Measurements from ENCODE around the gene PTPRC.

PTPRC gene

DNA sequence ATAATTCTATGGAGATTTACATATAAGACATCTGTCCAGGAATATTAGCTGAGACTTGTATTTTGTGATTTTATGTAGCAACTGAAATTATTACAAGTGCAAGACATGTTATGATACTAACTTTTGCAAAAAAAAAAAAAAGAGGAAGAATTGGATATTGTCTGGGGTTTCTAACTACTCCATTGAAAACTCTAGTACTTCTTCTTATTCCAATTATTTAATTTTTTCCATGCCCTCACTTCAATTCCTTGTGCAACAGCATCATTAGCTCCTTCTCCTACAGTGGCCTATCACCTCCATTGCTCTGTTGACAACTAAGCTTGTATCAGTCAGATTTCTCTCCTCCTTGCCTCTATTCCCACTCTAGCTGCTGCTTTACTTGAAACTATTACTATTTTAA is 126.6 kb downstream of the PTPRC start:
- POLR2A ChIA-PET, result no interaction called here
- H3K9me3 ChIP-seq (ENCODE audit: control insufficient read depth, insufficient read depth, low read depth, low read length), result no peaks in the 10 kb centered on the region

DNA sequence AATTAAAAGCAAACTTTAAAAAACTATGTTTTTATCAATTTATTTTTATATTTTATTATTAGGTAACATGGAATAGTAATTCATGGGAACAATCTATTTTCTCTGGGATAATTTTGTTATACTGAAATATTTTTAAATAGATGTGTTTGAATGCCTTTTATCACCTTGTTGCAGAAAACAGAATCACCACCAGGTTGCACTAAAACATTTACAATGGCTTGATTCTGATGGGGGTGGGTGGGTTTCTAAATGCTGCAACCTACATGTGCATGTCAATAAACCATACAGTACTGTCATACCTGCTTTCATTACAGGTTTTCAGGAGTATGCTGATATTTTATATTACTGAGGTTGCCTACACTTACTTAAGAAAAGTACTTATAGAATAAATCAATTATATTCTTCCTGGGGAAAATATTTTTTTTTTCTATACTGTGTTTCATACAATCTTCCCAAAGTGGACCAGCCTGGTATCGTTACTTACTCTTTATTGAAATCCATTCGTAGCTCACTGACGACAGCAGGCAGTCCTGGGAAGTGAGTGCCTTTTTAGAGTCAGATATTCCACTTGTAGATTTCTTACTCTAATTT is 132.8 kb downstream of the PTPRC start:
- Histone ChIP-seq H3K4me3 (ENCODE audit: low read depth, low read length) (no peak overlapping the region), H3K36me3 (ENCODE audit: control insufficient read depth in 2 of 2, insufficient read depth in 1 of 2, low read length in 2 of 2) (no peaks in the 10 kb centered on the region), H3K27ac (ENCODE audit: extremely low read depth, low read depth, low read length) (no peak overlapping the region), H3K9me3 (ENCODE audit: control insufficient read depth, insufficient read depth, low read depth, low read length) (no peaks in the 10 kb centered on the region), H3K4me1 (ENCODE audit: control insufficient read depth, insufficient read depth, low read length) (no peaks in the 10 kb centered on the region)
- POLR2A ChIA-PET, result no interaction called here
- CTCF ChIA-PET, result interaction anchor here (0.7 to 2.9 kb wide), 9 partner anchors 15 to 692 kb away, joined by 3 to 11 read pairs (median 4); no protein-coding TSS in a partner anchor
- TF ChIP-seq ZNF221 (tag by site-specific recombination; IDR thresholded peaks at IDR 0.05; ENCODE audit: borderline replicate concordance) (no peak), ZNF292 (tag by site-specific recombination; IDR thresholded peaks at IDR 0.05; ENCODE audit: borderline replicate concordance, low read depth) (no peak), ZNF10 (tag by site-specific recombination; IDR thresholded peaks at IDR 0.05) (no peak), ZNF654 (tag by site-specific recombination; IDR thresholded peaks at IDR 0.05; ENCODE audit: low read depth) (peak; percentile 76), ZBTB21 (tag by site-specific recombination; IDR thresholded peaks at IDR 0.05) (no peak), ZNF561 (tag by site-specific recombination; IDR thresholded peaks at IDR 0.05; ENCODE audit: borderline replicate concordance) (0 out of 2 replicates have a peak, but pooled peaks have one; percentile 28), ZNF394 (tag by site-specific recombination; IDR thresholded peaks at IDR 0.05; ENCODE audit: borderline replicate concordance) (no peak), HOXC10 (CRISPR knock-in tag; IDR thresholded peaks at IDR 0.05) (no peak)
- TF ChIP-seq, protein P1, sequence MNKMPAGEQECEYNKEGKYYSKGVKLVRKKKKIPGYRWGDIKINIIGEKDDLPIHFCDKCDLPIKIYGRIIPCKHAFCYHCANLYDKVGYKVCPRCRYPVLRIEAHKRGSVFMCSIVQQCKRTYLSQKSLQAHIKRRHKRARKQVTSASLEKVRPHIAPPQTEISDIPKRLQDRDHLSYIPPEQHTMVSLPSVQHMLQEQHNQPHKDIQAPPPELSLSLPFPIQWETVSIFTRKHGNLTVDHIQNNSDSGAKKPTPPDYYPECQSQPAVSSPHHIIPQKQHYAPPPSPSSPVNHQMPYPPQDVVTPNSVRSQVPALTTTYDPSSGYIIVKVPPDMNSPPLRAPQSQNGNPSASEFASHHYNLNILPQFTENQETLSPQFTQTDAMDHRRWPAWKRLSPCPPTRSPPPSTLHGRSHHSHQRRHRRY (tag by site-specific recombination; IDR thresholded peaks at IDR 0.05), result no peak
- TF ChIP-seq, protein P2, sequence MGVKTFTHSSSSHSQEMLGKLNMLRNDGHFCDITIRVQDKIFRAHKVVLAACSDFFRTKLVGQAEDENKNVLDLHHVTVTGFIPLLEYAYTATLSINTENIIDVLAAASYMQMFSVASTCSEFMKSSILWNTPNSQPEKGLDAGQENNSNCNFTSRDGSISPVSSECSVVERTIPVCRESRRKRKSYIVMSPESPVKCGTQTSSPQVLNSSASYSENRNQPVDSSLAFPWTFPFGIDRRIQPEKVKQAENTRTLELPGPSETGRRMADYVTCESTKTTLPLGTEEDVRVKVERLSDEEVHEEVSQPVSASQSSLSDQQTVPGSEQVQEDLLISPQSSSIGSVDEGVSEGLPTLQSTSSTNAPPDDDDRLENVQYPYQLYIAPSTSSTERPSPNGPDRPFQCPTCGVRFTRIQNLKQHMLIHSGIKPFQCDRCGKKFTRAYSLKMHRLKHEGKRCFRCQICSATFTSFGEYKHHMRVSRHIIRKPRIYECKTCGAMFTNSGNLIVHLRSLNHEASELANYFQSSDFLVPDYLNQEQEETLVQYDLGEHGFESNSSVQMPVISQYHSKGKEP (tag by site-specific recombination; IDR thresholded peaks at IDR 0.05), result peak; percentile 55; the same call in 1 of the 2 replicates

More for the DNA sequence above, 126.6 kb downstream of the PTPRC start:
- H3K4me1 ChIP-seq (ENCODE audit: control insufficient read depth, insufficient read depth, low read length), result peaks cover 8% of the 10 kb centered on the region; the same call in 1 of the 2 replicates
- no peak overlapping the region for H3K27ac ChIP-seq (ENCODE audit: extremely low read depth, low read depth, low read length)
- CTCF ChIA-PET, result interaction anchor here (1.0 kb wide), 1 partner anchor 9 kb away, joined by 4 read pairs; no protein-coding TSS in a partner anchor
- TF ChIP-seq ZNF112 (tag by site-specific recombination; IDR thresholded peaks at IDR 0.05), result no peak
- TF ChIP-seq ZNF558 (tag by site-specific recombination; IDR thresholded peaks at IDR 0.05), result no peak
- TF ChIP-seq ZNF677 (tag by site-specific recombination; IDR thresholded peaks at IDR 0.05), result no peak
- no peak for TF ChIP-seq ZNF302 (tag by site-specific recombination; IDR thresholded peaks at IDR 0.05; ENCODE audit: low read depth)
- TF ChIP-seq PRDM1 (tag by site-specific recombination; IDR thresholded peaks at IDR 0.05), result no peak
- no peak for TF ChIP-seq ZNF138 (tag by site-specific recombination; IDR thresholded peaks at IDR 0.05; ENCODE audit: borderline replicate concordance)
- no peak for TF ChIP-seq ZSCAN16 (tag by site-specific recombination; IDR thresholded peaks at IDR 0.05)
- no peak for TF ChIP-seq ZXDB (tag by site-specific recombination; IDR thresholded peaks at IDR 0.05)
- TF ChIP-seq YY1 (tag by site-specific recombination; IDR thresholded peaks at IDR 0.05), result no peak
- TF ChIP-seq, protein P3, sequence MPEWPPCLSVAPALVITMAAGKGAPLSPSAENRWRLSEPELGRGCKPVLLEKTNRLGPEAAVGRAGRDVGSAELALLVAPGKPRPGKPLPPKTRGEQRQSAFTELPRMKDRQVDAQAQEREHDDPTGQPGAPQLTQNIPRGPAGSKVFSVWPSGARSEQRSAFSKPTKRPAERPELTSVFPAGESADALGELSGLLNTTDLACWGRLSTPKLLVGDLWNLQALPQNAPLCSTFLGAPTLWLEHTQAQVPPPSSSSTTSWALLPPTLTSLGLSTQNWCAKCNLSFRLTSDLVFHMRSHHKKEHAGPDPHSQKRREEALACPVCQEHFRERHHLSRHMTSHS (tag by site-specific recombination; IDR thresholded peaks at IDR 0.05), result no peak
- TF ChIP-seq ZBTB17 (tag by site-specific recombination; IDR thresholded peaks at IDR 0.05), result no peak
- TF ChIP-seq, protein P4, sequence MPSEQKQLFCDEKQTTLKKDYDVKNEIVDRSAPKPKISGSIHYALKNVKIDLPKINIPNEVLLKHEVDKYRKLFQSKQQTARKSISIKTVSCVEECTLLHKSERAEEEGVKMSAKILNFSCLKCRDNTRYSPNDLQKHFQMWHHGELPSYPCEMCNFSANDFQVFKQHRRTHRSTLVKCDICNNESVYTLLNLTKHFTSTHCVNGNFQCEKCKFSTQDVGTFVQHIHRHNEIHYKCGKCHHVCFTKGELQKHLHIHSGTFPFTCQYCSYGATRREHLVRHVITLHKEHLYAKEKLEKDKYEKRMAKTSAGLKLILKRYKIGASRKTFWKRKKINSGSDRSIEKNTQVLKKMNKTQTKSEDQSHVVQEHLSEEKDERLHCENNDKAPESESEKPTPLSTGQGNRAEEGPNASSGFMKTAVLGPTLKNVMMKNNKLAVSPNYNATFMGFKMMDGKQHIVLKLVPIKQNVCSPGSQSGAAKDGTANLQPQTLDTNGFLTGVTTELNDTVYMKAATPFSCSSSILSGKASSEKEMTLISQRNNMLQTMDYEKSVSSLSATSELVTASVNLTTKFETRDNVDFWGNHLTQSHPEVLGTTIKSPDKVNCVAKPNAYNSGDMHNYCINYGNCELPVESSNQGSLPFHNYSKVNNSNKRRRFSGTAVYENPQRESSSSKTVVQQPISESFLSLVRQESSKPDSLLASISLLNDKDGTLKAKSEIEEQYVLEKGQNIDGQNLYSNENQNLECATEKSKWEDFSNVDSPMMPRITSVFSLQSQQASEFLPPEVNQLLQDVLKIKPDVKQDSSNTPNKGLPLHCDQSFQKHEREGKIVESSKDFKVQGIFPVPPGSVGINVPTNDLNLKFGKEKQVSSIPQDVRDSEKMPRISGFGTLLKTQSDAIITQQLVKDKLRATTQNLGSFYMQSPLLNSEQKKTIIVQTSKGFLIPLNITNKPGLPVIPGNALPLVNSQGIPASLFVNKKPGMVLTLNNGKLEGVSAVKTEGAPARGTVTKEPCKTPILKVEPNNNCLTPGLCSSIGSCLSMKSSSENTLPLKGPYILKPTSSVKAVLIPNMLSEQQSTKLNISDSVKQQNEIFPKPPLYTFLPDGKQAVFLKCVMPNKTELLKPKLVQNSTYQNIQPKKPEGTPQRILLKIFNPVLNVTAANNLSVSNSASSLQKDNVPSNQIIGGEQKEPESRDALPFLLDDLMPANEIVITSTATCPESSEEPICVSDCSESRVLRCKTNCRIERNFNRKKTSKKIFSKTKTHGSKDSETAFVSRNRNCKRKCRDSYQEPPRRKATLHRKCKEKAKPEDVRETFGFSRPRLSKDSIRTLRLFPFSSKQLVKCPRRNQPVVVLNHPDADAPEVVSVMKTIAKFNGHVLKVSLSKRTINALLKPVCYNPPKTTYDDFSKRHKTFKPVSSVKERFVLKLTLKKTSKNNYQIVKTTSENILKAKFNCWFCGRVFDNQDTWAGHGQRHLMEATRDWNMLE (tag by site-specific recombination; conservative IDR thresholded peaks at IDR 0.05; ENCODE audit: low read depth), result no peak
- no peak for TF ChIP-seq ZIC2 (tag by site-specific recombination; IDR thresholded peaks at IDR 0.05)
- no peak for TF ChIP-seq ZNF239 (tag by site-specific recombination; IDR thresholded peaks at IDR 0.05)
- no peak for TF ChIP-seq ZNF248 (tag by site-specific recombination; IDR thresholded peaks at IDR 0.05)
- TF ChIP-seq, protein P5, sequence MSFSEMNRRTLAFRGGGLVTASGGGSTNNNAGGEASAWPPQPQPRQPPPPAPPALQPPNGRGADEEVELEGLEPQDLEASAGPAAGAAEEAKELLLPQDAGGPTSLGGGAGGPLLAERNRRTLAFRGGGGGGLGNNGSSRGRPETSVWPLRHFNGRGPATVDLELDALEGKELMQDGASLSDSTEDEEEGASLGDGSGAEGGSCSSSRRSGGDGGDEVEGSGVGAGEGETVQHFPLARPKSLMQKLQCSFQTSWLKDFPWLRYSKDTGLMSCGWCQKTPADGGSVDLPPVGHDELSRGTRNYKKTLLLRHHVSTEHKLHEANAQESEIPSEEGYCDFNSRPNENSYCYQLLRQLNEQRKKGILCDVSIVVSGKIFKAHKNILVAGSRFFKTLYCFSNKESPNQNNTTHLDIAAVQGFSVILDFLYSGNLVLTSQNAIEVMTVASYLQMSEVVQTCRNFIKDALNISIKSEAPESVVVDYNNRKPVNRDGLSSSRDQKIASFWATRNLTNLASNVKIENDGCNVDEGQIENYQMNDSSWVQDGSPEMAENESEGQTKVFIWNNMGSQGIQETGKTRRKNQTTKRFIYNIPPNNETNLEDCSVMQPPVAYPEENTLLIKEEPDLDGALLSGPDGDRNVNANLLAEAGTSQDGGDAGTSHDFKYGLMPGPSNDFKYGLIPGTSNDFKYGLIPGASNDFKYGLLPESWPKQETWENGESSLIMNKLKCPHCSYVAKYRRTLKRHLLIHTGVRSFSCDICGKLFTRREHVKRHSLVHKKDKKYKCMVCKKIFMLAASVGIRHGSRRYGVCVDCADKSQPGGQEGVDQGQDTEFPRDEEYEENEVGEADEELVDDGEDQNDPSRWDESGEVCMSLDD (tag by site-specific recombination; IDR thresholded peaks at IDR 0.05), result no peak
- TF ChIP-seq ZNF585B (tag by site-specific recombination; IDR thresholded peaks at IDR 0.05), result no peak
- TF ChIP-seq KLF8 (tag by site-specific recombination; IDR thresholded peaks at IDR 0.05), result no peak
- no peak for TF ChIP-seq ZNF221 (tag by site-specific recombination; IDR thresholded peaks at IDR 0.05; ENCODE audit: borderline replicate concordance)
- no peak for TF ChIP-seq ZSCAN30 (tag by site-specific recombination; IDR thresholded peaks at IDR 0.05)
- no peak overlapping the region for H3K4me3 ChIP-seq (ENCODE audit: low read depth, low read length)
- H3K36me3 ChIP-seq (ENCODE audit: control insufficient read depth in 2 of 2, insufficient read depth in 1 of 2, low read length in 2 of 2), result no peaks in the 10 kb centered on the region
